CD14-positive monocyte (primary cell): Measurements from ENCODE around the gene CRP. TPM values are rescaled to one million over a fixed set of nuclear protein-coding genes. Genes with fewer than 3 reads are reported as not detected.

Source experiments
- DNase-seq, 3 donors: peaks; one replicate each; pipeline ENCODE4 v3.0.0-alpha.2; 2011 to 2022
- H2AFZ ChIP-seq: 2 replicates; pipeline ENCODE4 v1.6.0; 2012; ENCODE audit warnings: mild to moderate bottlenecking, low read depth, low read length, inconsistent platforms; ENCODE audit not compliant: insufficient read depth, poor library complexity, severe bottlenecking
- H3K27ac ChIP-seq, 2 donors: 1 replicate in 1 of 2; 2 replicates in 1 of 2; pipeline ENCODE4 v1.5.1; 2012 to 2013; ENCODE audit warnings: low read length in 2 of 2, control low read depth in 1 of 2, inconsistent platforms in 1 of 2, low read depth in 1 of 2, mild to moderate bottlenecking in 1 of 2
- H3K27me3 ChIP-seq, 2 donors: one replicate each; pipeline versions ENCODE4 v1.6.0 to v1.6.1; 2011 to 2013; ENCODE audit warnings: low read length in 2 of 2; ENCODE audit not compliant: control insufficient read depth in 2 of 2, insufficient read depth in 2 of 2
- H3K36me3 ChIP-seq, 2 donors: replicated peaks in 1 of 2; 1 replicate in 1 of 2; 2 replicates in 1 of 2; pipeline versions ENCODE4 v1.5.1 to v1.6.1; 2012 to 2013; ENCODE audit warnings: low read length in 2 of 2, control low read depth in 1 of 2, inconsistent platforms in 1 of 2, mild to moderate bottlenecking in 1 of 2; ENCODE audit not compliant: insufficient read depth in 2 of 2, control insufficient read depth in 1 of 2
- H3K4me1 ChIP-seq, 2 donors: 1 replicate in 1 of 2; 2 replicates in 1 of 2; pipeline versions ENCODE4 v1.5.1 to v1.6.1; 2012 to 2013; ENCODE audit warnings: low read length in 2 of 2, control low read depth in 1 of 2, inconsistent platforms in 1 of 2, mild to moderate bottlenecking in 1 of 2, moderate library complexity in 1 of 2; ENCODE audit not compliant: insufficient read depth in 2 of 2, control insufficient read depth in 1 of 2
- H3K4me2 ChIP-seq: replicated peaks from 2 replicates; pipeline ENCODE3; 2012; ENCODE audit warnings: low read length, moderate library complexity, mild to moderate bottlenecking; ENCODE audit not compliant: poor library complexity, severe bottlenecking; ENCODE audit errors: extremely low read depth
- H3K4me3 ChIP-seq, 3 experiments: fragments of 200-600 bp in 1 of 3; sonication (generic) in 1 of 3; replicated peaks in 1 of 3; 1 replicate in 2 of 3; 2 replicates in 1 of 3; pipeline ENCODE4 v1.5.1; 2011 to 2013; ENCODE audit warnings: low read length in 3 of 3, mild to moderate bottlenecking in 3 of 3, control low read depth in 2 of 3, low read depth in 2 of 3, inconsistent platforms in 1 of 3, moderate library complexity in 1 of 3
- H3K79me2 ChIP-seq: 2 replicates; pipeline ENCODE4 v1.6.0; 2012; ENCODE audit warnings: mild to moderate bottlenecking, control low read depth, inconsistent platforms, low read length, moderate library complexity; ENCODE audit not compliant: insufficient read depth
- H3K9ac ChIP-seq: 2 replicates; pipeline ENCODE4 v1.6.0; 2017; ENCODE audit warnings: low read length, mild to moderate bottlenecking; ENCODE audit not compliant: insufficient read depth, poor library complexity, severe bottlenecking
- H3K9me3 ChIP-seq, 2 donors: replicated peaks in 1 of 2; 1 replicate in 1 of 2; 2 replicates in 1 of 2; pipeline versions ENCODE4 v1.5.1 to v1.6.1; 2012 to 2013; ENCODE audit warnings: low read length in 2 of 2, control low read depth in 1 of 2; ENCODE audit not compliant: control insufficient read depth in 1 of 2, insufficient read depth in 1 of 2
- H4K20me1 ChIP-seq: 2 replicates; pipeline ENCODE4 v1.6.0; 2012; ENCODE audit warnings: mild to moderate bottlenecking, low read length, control low read depth, moderate library complexity; ENCODE audit not compliant: insufficient read depth
- H3K27ac Mint-ChIP-seq, 7 donors: one replicate each; pipeline ENCODE4 v1.8.0; 2020; ENCODE audit warnings: mild to moderate bottlenecking in 7 of 7, mixed read lengths in 7 of 7, moderate library complexity in 6 of 7, inconsistent platforms in 2 of 7
- H3K27me3 Mint-ChIP-seq, 3 donors: one replicate each; pipeline ENCODE4 v1.8.0; 2021 to 2022; ENCODE audit warnings: low read depth in 3 of 3, mild to moderate bottlenecking in 3 of 3, mixed read lengths in 3 of 3, moderate library complexity in 3 of 3, inconsistent platforms in 1 of 3
- H3K36me3 Mint-ChIP-seq, 2 donors: one replicate each; pipeline ENCODE4 v1.8.0; 2020; ENCODE audit warnings: mixed read lengths in 2 of 2, inconsistent platforms in 1 of 2, mild to moderate bottlenecking in 1 of 2
- H3K4me1 Mint-ChIP-seq: one replicate; pipeline ENCODE4 v1.8.0; 2020; ENCODE audit warnings: mild to moderate bottlenecking, mixed read lengths
- H3K4me3 Mint-ChIP-seq, 2 donors: one replicate each; pipeline ENCODE4 v1.8.0; 2020; ENCODE audit warnings: mild to moderate bottlenecking in 2 of 2, mixed read lengths in 2 of 2, moderate library complexity in 1 of 2
- H3K9me3 Mint-ChIP-seq, 7 donors: one replicate each; pipeline ENCODE4 v1.8.0; 2020 to 2022; ENCODE audit warnings: mixed read lengths in 7 of 7, mild to moderate bottlenecking in 6 of 7, moderate library complexity in 6 of 7, inconsistent platforms in 2 of 7
- WGBS: methylation state at CpG from one replicate; pipeline ENCODE4 v1.1.5; 2013; ENCODE audit warnings: missing lambda C conversion rate; ENCODE audit not compliant: insufficient coverage; 5-methylcytosine and 5-hydroxymethylcytosine counted together
- intact Hi-C, 2 donors: fragments of 100-400 bp; cut with micrococcal nuclease; formaldehyde crosslinking; loops; one replicate each; pipeline versions ENCODE4 v1.15.0 to v1.15.1; 2023
- polyA plus RNA-seq, 3 donors: library from polyadenylated mRNA; depleted of rRNA in 1 of 3; unstranded in 2 of 3; stranded (reverse) in 1 of 3; fragments of 300-500 nt in 2 of 3; fragments of >200 nt in 1 of 3; fragmentation: Illumina TruSeq in 2 of 3; gene quantifications; 1 replicate in 2 of 3; 2 replicates in 1 of 3; pipeline ENCODE4 v1.2.3, GENCODE V29; 2012 to 2021
- TF ChIP-seq, protein P1 (sequence below): fragments of 200-600 bp; IDR thresholded peaks from one replicate; pipeline ENCODE4 v1.8.0; 2022; ENCODE audit warnings: antibody characterized with exemption, mild to moderate bottlenecking

The CRP gene
- polyA plus RNA-seq, 3 donors, result not detected

GRCh38 chr1:159749630-159750029 lies 35.2 kb upstream of the CRP start:
- H3K27ac Mint-ChIP-seq, result no peak overlapping the region
- Histone ChIP-seq H3K9me3 (no peaks in the 10 kb centered on the region), H3K27ac (no peak overlapping the region), H4K20me1 (no peaks in the 10 kb centered on the region), H3K4me3 (no peak overlapping the region), H3K9ac (no peak overlapping the region), H3K4me1 (no peaks in the 10 kb centered on the region), H3K4me2 (no peak overlapping the region), H2AFZ (no peak overlapping the region), H3K79me2 (no peaks in the 10 kb centered on the region), H3K36me3 (no peaks in the 10 kb centered on the region), H3K27me3 (no peaks in the 10 kb centered on the region)
- no peak overlapping the region for H3K4me3 Mint-ChIP-seq
- peaks cover 0 to 8% (median 2%) of the 10 kb centered on the region in 7 donors for H3K9me3 Mint-ChIP-seq
- DNase-seq, result no peak
- peaks cover 0 to 1% (median 0%) of the 10 kb centered on the region in 3 donors for H3K27me3 Mint-ChIP-seq
- TF ChIP-seq, protein P1, sequence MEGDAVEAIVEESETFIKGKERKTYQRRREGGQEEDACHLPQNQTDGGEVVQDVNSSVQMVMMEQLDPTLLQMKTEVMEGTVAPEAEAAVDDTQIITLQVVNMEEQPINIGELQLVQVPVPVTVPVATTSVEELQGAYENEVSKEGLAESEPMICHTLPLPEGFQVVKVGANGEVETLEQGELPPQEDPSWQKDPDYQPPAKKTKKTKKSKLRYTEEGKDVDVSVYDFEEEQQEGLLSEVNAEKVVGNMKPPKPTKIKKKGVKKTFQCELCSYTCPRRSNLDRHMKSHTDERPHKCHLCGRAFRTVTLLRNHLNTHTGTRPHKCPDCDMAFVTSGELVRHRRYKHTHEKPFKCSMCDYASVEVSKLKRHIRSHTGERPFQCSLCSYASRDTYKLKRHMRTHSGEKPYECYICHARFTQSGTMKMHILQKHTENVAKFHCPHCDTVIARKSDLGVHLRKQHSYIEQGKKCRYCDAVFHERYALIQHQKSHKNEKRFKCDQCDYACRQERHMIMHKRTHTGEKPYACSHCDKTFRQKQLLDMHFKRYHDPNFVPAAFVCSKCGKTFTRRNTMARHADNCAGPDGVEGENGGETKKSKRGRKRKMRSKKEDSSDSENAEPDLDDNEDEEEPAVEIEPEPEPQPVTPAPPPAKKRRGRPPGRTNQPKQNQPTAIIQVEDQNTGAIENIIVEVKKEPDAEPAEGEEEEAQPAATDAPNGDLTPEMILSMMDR, result no peak
- intact Hi-C loops, result no loop called here
- H3K4me1 Mint-ChIP-seq, result peaks cover 11% of the 10 kb centered on the region
- WGBS, result no CpG with 5 or more reads among the region's 2 CpGs
- H3K36me3 Mint-ChIP-seq, result no peaks in the 10 kb centered on the region

- Mint-ChIP-seq H3K4me3 (no peak overlapping the region), H3K9me3 (peaks cover 0 to 11% (median 2%) of the 10 kb centered on the region in 7 donors), H3K27ac (no peak overlapping the region), H3K27me3 (peaks cover 0 to under 1% (median 0%) of the 10 kb centered on the region in 3 donors), H3K4me1 (peaks cover 15% of the 10 kb centered on the region), H3K36me3 (no peaks in the 10 kb centered on the region)
- Histone ChIP-seq H3K27ac (no peak overlapping the region), H3K4me3 (no peak overlapping the region), H2AFZ (no peak overlapping the region), H3K9me3 (no peaks in the 10 kb centered on the region), H3K27me3 (no peaks in the 10 kb centered on the region), H3K4me2 (no peak overlapping the region), H3K4me1 (no peaks in the 10 kb centered on the region), H3K9ac (no peak overlapping the region), H3K79me2 (no peaks in the 10 kb centered on the region), H3K36me3 (no peaks in the 10 kb centered on the region), H4K20me1 (no peaks in the 10 kb centered on the region)
- TF ChIP-seq, protein P1, result no peak
- intact Hi-C loops, result no loop called here
- DNase-seq, result no peak
- no CpG with 5 or more reads among the region's 1 CpG for WGBS
These were observed 34.0 kb upstream of the CRP start for GRCh38 chr1:159748370-159748769.
